GM10248 (cell line): ENCODE data around the gene VAT1L.

ENCODE experiments used
- CTCF ChIA-PET: fragments of 300-600 bp; sonication (Branson Sonifier 250); formaldehyde crosslinking; extraction: SDS; loops from one replicate; lab custom pipeline; 2021; ENCODE audit warnings: antibody characterized with exemption; lab: Yijun Ruan, JAX
- POLR2A ChIA-PET: fragments of 350-650 bp; sonication (Branson Sonifier 250); formaldehyde crosslinking; extraction: SDS; loops from one replicate; lab custom pipeline; 2020; ENCODE audit warnings: antibody characterized with exemption; lab: Yijun Ruan, JAX
- DNase-seq: peaks from one replicate; pipeline ENCODE4 v3.0.0; 2012; ENCODE audit errors: extremely low spot score
- CTCF ChIP-seq: IDR thresholded peaks from 2 replicates; pipeline ENCODE4 v1.5.1; 2012; ENCODE audit warnings: mild to moderate bottlenecking, low read depth; ENCODE audit errors: extremely low read depth, missing control alignments, control extremely low read depth

Gene VAT1L

GRCh38 chr16:77775911-77776909 is 12.2 kb upstream of the VAT1L start:
- ChIA-PET CTCF (interaction anchor here (1.6 kb wide), 1 partner anchor 10 kb away, joined by 6 read pairs; no protein-coding TSS in a partner anchor), POLR2A (no interaction called here)
- no peak for DNase-seq
- TF ChIP-seq CTCF, result no peak

GRCh38 chr16:77777745-77778144 is 10.6 kb upstream of the VAT1L start:
- DNase-seq, result no peak
- ChIA-PET CTCF (interaction anchor here (1.0 to 1.5 kb wide), 2 partner anchors 12 to 21 kb away, joined by 3 read pairs; no protein-coding TSS in a partner anchor), POLR2A (no interaction called here)
- TF ChIP-seq CTCF, result no peak

GRCh38 chr16:77780378-77780837 is 8.0 kb upstream of the VAT1L start:
- DNase-seq, result no peak
- CTCF ChIA-PET, result no interaction called here
- TF ChIP-seq CTCF, result no peak
- POLR2A ChIA-PET, result no interaction called here

GRCh38 chr16:77781091-77781490 is 7.3 kb upstream of the VAT1L start:
- no peak for TF ChIP-seq CTCF
- ChIA-PET POLR2A (no interaction called here), CTCF (no interaction called here)
- no peak for DNase-seq

- POLR2A ChIA-PET, result no interaction called here
- CTCF ChIA-PET, result interaction anchor here (0.7 to 1.3 kb wide), 2 partner anchors 10 to 106 kb away, joined by 3 read pairs; no protein-coding TSS in a partner anchor
- no peak for DNase-seq
- TF ChIP-seq CTCF, result peak; percentile 17
Observed at GRCh38 chr16:77782694-77783093, 5.7 kb upstream of the VAT1L start.

- peak; percentile 10 for TF ChIP-seq CTCF
- ChIA-PET CTCF (interaction anchor here (0.6 to 1.8 kb wide), 5 partner anchors 9 to 110 kb away, joined by 3 to 6 read pairs (median 4); no protein-coding TSS in a partner anchor), POLR2A (no interaction called here)
- no peak for DNase-seq
Observed at GRCh38 chr16:77784441-77785372, 3.7 kb upstream of the VAT1L start.
